IMR-90 (cell line): ENCODE results near the gene OR52B4. TPM values are rescaled to one million over a fixed set of nuclear protein-coding genes. Genes with fewer than 3 reads are reported as not detected.

Experiments used
- ATAC-seq: fragments of 200-7000 bp; cut with Tn5 transposase; 2 replicates; pipeline ENCODE4 v1.9.1; 2020; ENCODE audit warnings: low read depth, mild to moderate bottlenecking, moderate library complexity
- BruUV-seq: library from RNA; stranded (reverse); fragments of 400-500 nt; replicated peaks from 2 replicates; lab custom pipeline; 2021; lab: Mats Ljungman, UMichigan
- CTCF ChIA-PET: fragments of 300-600 bp; formaldehyde crosslinking; extraction: SDS; loops from one replicate; lab custom pipeline; 2021; ENCODE audit warnings: antibody characterized with exemption; lab: Yijun Ruan, JAX
- POLR2A ChIA-PET: fragments of 300-600 bp; sonication (Branson Sonifier 250); formaldehyde crosslinking; loops from one replicate; lab custom pipeline; 2022; ENCODE audit warnings: antibody characterized with exemption; ENCODE audit not compliant: unreplicated experiment; lab: Charles Lee
- DNase-seq: peaks from one replicate; pipeline ENCODE4 v3.0.0; 2013
- H2AFZ ChIP-seq: replicated peaks from 2 replicates; pipeline ENCODE3; 2013; ENCODE audit warnings: low read length, mild to moderate bottlenecking; ENCODE audit not compliant: poor library complexity
- H2AK5ac ChIP-seq: 2 replicates; pipeline ENCODE4 v1.6.1; 2013; ENCODE audit warnings: low read depth, low read length, inconsistent platforms
- H2AK9ac ChIP-seq: replicated peaks from 2 replicates; pipeline ENCODE3; 2013; ENCODE audit warnings: mild to moderate bottlenecking, low read depth, low read length, moderate library complexity; ENCODE audit not compliant: poor library complexity
- H2BK120ac ChIP-seq: 2 replicates; pipeline ENCODE4 v1.6.1; 2013; ENCODE audit warnings: low read depth, low read length, inconsistent platforms
- H2BK15ac ChIP-seq: 3 replicates; pipeline ENCODE4 v1.6.1; 2013; ENCODE audit warnings: low read depth, low read length, inconsistent platforms
- H2BK20ac ChIP-seq: 2 replicates; pipeline ENCODE4 v1.6.1; 2013; ENCODE audit warnings: low read depth, mild to moderate bottlenecking, inconsistent platforms, low read length, moderate library complexity
- H2BK5ac ChIP-seq: 2 replicates; pipeline ENCODE4 v1.6.1; 2013; ENCODE audit warnings: mild to moderate bottlenecking, low read depth, low read length, inconsistent platforms; ENCODE audit not compliant: poor library complexity, severe bottlenecking
- H3K14ac ChIP-seq: replicated peaks from 2 replicates; pipeline ENCODE4 v1.6.1; 2013; ENCODE audit warnings: low read depth, low read length, inconsistent platforms
- H3K18ac ChIP-seq: 2 replicates; pipeline ENCODE4 v1.6.1; 2013; ENCODE audit warnings: low read depth, low read length, control low read depth
- H3K23ac ChIP-seq: 2 replicates; pipeline ENCODE4 v1.6.1; 2013; ENCODE audit warnings: low read depth, low read length, inconsistent platforms
- H3K27ac ChIP-seq: 2 replicates; pipeline ENCODE4 v1.5.1; 2013; ENCODE audit warnings: mild to moderate bottlenecking, control low read depth, low read length; ENCODE audit not compliant: insufficient read depth
- H3K27me3 ChIP-seq: 2 replicates; pipeline ENCODE4 v1.6.1; 2013; ENCODE audit warnings: low read length; ENCODE audit not compliant: control insufficient read depth, insufficient read depth
- H3K36me3 ChIP-seq: 2 replicates; pipeline ENCODE4 v1.6.1; 2013; ENCODE audit warnings: low read length, mixed read lengths; ENCODE audit not compliant: control insufficient read depth, insufficient read depth
- H3K4ac ChIP-seq: 2 replicates; pipeline ENCODE4 v1.6.1; 2013; ENCODE audit warnings: low read depth, low read length, inconsistent platforms
- H3K4me1 ChIP-seq: 2 replicates; pipeline ENCODE4 v1.6.1; 2013; ENCODE audit warnings: low read length, mixed read lengths; ENCODE audit not compliant: control insufficient read depth, insufficient read depth
- H3K4me2 ChIP-seq: 2 replicates; pipeline ENCODE4 v1.6.1; 2013; ENCODE audit warnings: low read depth, mild to moderate bottlenecking, control low read depth, low read length, moderate library complexity
- H3K4me3 ChIP-seq: 2 replicates; pipeline ENCODE4 v1.5.1; 2013; ENCODE audit warnings: low read depth, mild to moderate bottlenecking, control low read depth, low read length, moderate library complexity; ENCODE audit not compliant: insufficient read depth
- H3K56ac ChIP-seq: 2 replicates; pipeline ENCODE4 v1.6.1; 2013; ENCODE audit warnings: low read length, inconsistent platforms; ENCODE audit not compliant: insufficient read depth; ENCODE audit errors: extremely low read depth
- H3K79me1 ChIP-seq, 2 experiments: 2 replicates each; pipeline ENCODE4 v1.6.1; 2013; ENCODE audit warnings: low read length in 2 of 2, inconsistent platforms in 1 of 2, low read depth in 1 of 2
- H3K9ac ChIP-seq: 2 replicates; pipeline ENCODE4 v1.6.1; 2013; ENCODE audit warnings: low read depth, low read length, control low read depth
- H3K9me1 ChIP-seq: 2 replicates; pipeline ENCODE4 v1.6.1; 2013; ENCODE audit warnings: low read length, inconsistent platforms; ENCODE audit not compliant: insufficient read depth
- H3K9me3 ChIP-seq: 2 replicates; pipeline ENCODE4 v1.6.1; 2013; ENCODE audit warnings: low read length; ENCODE audit not compliant: control insufficient read depth, insufficient read depth
- H4K20me1 ChIP-seq: 2 replicates; pipeline ENCODE4 v1.6.1; 2013; ENCODE audit warnings: low read length, inconsistent platforms; ENCODE audit not compliant: insufficient read depth
- H4K5ac ChIP-seq: 2 replicates; pipeline ENCODE4 v1.6.1; 2013; ENCODE audit warnings: mild to moderate bottlenecking, low read depth, low read length, control low read depth
- H4K8ac ChIP-seq, 2 experiments: 2 replicates each; pipeline ENCODE4 v1.6.1; 2013; ENCODE audit warnings: low read depth in 2 of 2, low read length in 2 of 2, control low read depth in 1 of 2, inconsistent platforms in 1 of 2
- H4K91ac ChIP-seq: 2 replicates; pipeline ENCODE4 v1.6.1; 2013; ENCODE audit warnings: low read depth, low read length, inconsistent platforms; ENCODE audit not compliant: insufficient read depth
- BHLHE40 ChIP-seq: fragments of 150-350 bp; IDR thresholded peaks from 2 replicates; pipeline ENCODE4 v1.6.1; 2016; ENCODE audit warnings: mild to moderate bottlenecking, low read depth, low read length
- CEBPB ChIP-seq: IDR thresholded peaks from 2 replicates; pipeline ENCODE4 v1.6.1; 2012; ENCODE audit warnings: low read depth, low read length, improper control_type of control experiment
- CHD1 ChIP-seq: IDR thresholded peaks from 2 replicates; pipeline ENCODE4 v1.6.1; 2012; ENCODE audit warnings: low read depth, low read length, improper control_type of control experiment
- CTCF ChIP-seq: conservative IDR thresholded peaks from 2 replicates; pipeline ENCODE4 v1.5.1; 2012; ENCODE audit warnings: mild to moderate bottlenecking, low read depth, low read length, improper control_type of control experiment
- FOS ChIP-seq: fragments of 150-350 bp; IDR thresholded peaks from 2 replicates; pipeline ENCODE4 v1.6.1; 2016; ENCODE audit warnings: low read depth, low read length
- MAFK ChIP-seq: IDR thresholded peaks from 2 replicates; pipeline ENCODE4 v1.6.1; 2012; ENCODE audit warnings: low read depth, low read length, improper control_type of control experiment
- MAZ ChIP-seq: IDR thresholded peaks from 2 replicates; pipeline ENCODE4 v1.6.1; 2012; ENCODE audit warnings: low read depth, mild to moderate bottlenecking, low read length, improper control_type of control experiment, moderate library complexity, borderline replicate concordance
- MXI1 ChIP-seq: IDR thresholded peaks from 2 replicates; pipeline ENCODE4 v1.6.1; 2012; ENCODE audit warnings: low read depth, mild to moderate bottlenecking, low read length, moderate library complexity, borderline replicate concordance
- NFE2L2 ChIP-seq: fragments of 150-350 bp; IDR thresholded peaks from 2 replicates; pipeline ENCODE4 v1.6.1; 2016; ENCODE audit warnings: low read depth, mild to moderate bottlenecking, low read length
- POLR2A ChIP-seq: IDR thresholded peaks from 2 replicates; pipeline ENCODE4 v1.6.1; 2012; ENCODE audit warnings: mild to moderate bottlenecking, low read depth, low read length
- RAD21 ChIP-seq: IDR thresholded peaks from 2 replicates; pipeline ENCODE4 v1.6.1; 2012; ENCODE audit warnings: low read length, improper control_type of control experiment
- RCOR1 ChIP-seq: IDR thresholded peaks from 2 replicates; pipeline ENCODE4 v1.6.1; 2012; ENCODE audit warnings: mild to moderate bottlenecking, low read length, improper control_type of control experiment; ENCODE audit not compliant: insufficient replicate concordance
- RFX5 ChIP-seq: IDR thresholded peaks from 2 replicates; pipeline ENCODE4 v1.8.0; 2012; ENCODE audit warnings: low read depth, mild to moderate bottlenecking, low read length, moderate library complexity
- SMC3 ChIP-seq: fragments of 150-350 bp; IDR thresholded peaks from 2 replicates; pipeline ENCODE4 v1.6.1; 2016; ENCODE audit warnings: low read depth, mild to moderate bottlenecking, antibody characterized with exemption, low read length, moderate library complexity
- USF2 ChIP-seq: fragments of 150-350 bp; IDR thresholded peaks from 2 replicates; pipeline ENCODE4 v1.6.1; 2017; ENCODE audit warnings: mild to moderate bottlenecking, antibody characterized with exemption, low read length, low read depth
- WGBS, 2 experiments: methylation state at CpG; one replicate each; pipeline versions ENCODE4 v1.1.5 to v1.1.7; 2013; ENCODE audit warnings: missing lambda C conversion rate in 2 of 2; ENCODE audit not compliant: insufficient read length in 1 of 2; ENCODE audit errors: extremely low coverage in 2 of 2; 5-methylcytosine and 5-hydroxymethylcytosine counted together
- dilution Hi-C: fragments of 300-500 bp; cut with HindIII; formaldehyde crosslinking; loops from one replicate; pipeline ENCODE4 v1.14.3; 2018; ENCODE audit warnings: low sequenced_read_pairs; ENCODE audit not compliant: unreplicated experiment
- in situ Hi-C: fragments of 300-500 bp; cut with MboI; formaldehyde crosslinking; loops from 3 replicates; pipeline ENCODE4 v1.14.3; 2019; ENCODE audit warnings: low sequenced_read_pairs, inconsistent platforms, mixed read lengths
- intact Hi-C: fragments of 100-400 bp; cut with micrococcal nuclease; formaldehyde crosslinking; loops from 2 replicates; pipeline ENCODE4 v1.10.0; 2022
- polyA plus RNA-seq, 3 experiments: library from polyadenylated mRNA; depleted of rRNA; stranded (reverse); fragments of >200 nt; gene quantifications; 2 replicates each; pipeline ENCODE4 v1.2.3, GENCODE V29; 2012; ENCODE audit warnings: low replicate concordance in 1 of 3
- total RNA-seq: library from RNA; depleted of rRNA; stranded (reverse); fragments of >200 nt; gene quantifications from 2 replicates; pipeline ENCODE4 v1.2.3, GENCODE V29; 2012
- TF ChIP-seq, protein P1 (sequence below): fragments of 150-350 bp; IDR thresholded peaks from 2 replicates; pipeline ENCODE4 v1.6.1; 2016; ENCODE audit warnings: low read depth, mild to moderate bottlenecking, low read length, moderate library complexity, borderline replicate concordance

The OR52B4 gene
- total and polyA plus RNA-seq, 2 of the 4 experiments (the other 2 are of a cell fraction), result not detected

DNA sequence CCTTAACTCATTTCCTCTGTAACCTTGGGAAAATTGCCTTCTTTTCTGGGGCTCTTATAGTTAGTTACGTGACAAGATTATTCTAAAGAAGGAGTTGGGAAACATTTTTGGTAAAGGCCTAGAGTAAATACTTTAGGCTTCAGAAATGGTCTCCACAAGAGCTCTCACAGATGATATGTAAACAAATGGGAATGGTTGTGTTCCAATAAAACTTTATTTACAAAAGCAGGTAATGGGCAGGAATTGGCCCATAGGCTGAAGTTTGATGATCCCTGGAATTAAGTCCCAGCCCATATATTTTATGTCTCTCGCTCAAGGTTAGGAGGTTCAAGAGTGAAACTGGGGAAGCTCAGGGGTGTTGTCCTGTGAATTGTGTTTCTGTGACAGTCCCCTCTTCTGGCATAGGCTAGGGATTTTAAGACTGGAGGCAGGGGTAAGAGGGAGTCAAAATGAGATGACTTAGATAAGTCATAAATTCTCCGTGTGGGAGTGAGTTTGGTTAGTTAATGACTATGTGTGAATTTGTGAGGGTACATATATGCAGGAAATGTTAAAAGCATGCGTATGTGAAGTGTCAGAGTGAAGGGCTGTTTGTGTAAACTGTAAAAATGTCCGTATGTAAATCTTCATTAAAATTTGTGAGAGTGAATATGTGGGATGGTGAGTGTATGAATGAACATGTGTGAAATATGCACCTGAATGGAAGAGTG lies 7.4 kb upstream of the OR52B4 start:
- in situ Hi-C loops, result no loop called here

More for the DNA sequence above, 7.4 kb upstream of the OR52B4 start:
- intact Hi-C loops, result no loop called here
- dilution Hi-C loops, result no loop called here
- TF ChIP-seq RCOR1, result no peak
- TF ChIP-seq CTCF, result no peak
- TF ChIP-seq, protein P1, sequence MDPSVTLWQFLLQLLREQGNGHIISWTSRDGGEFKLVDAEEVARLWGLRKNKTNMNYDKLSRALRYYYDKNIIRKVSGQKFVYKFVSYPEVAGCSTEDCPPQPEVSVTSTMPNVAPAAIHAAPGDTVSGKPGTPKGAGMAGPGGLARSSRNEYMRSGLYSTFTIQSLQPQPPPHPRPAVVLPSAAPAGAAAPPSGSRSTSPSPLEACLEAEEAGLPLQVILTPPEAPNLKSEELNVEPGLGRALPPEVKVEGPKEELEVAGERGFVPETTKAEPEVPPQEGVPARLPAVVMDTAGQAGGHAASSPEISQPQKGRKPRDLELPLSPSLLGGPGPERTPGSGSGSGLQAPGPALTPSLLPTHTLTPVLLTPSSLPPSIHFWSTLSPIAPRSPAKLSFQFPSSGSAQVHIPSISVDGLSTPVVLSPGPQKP, result no peak
- no peak for TF ChIP-seq BHLHE40
- TF ChIP-seq RFX5, result no peak
- no peak for TF ChIP-seq CEBPB
- TF ChIP-seq MAZ, result no peak
- no peak for TF ChIP-seq USF2
- no peak for TF ChIP-seq NFE2L2
- TF ChIP-seq CHD1, result no peak
- TF ChIP-seq RAD21, result no peak
- no peak for TF ChIP-seq POLR2A
- TF ChIP-seq MXI1, result no peak
- TF ChIP-seq SMC3, result no peak
- no peak for TF ChIP-seq MAFK
- no peak for TF ChIP-seq FOS
- Histone ChIP-seq H3K14ac (no peak overlapping the region), H3K36me3 (no peaks in the 10 kb centered on the region), H4K20me1 (no peaks in the 10 kb centered on the region), H2BK120ac (no peak overlapping the region), H3K4me1 (no peaks in the 10 kb centered on the region), H3K4me2 (no peak overlapping the region), H3K79me1 (no peaks in the 10 kb centered on the region), H4K91ac (no peak overlapping the region), H3K9ac (no peak overlapping the region), H3K4ac (no peak overlapping the region), H3K56ac (no peak overlapping the region), H3K23ac (no peak overlapping the region), H2AFZ (no peak overlapping the region), H4K5ac (no peak overlapping the region), H3K9me3 (no peaks in the 10 kb centered on the region), H3K4me3 (no peak overlapping the region), H2AK9ac (no peak overlapping the region), H3K27ac (no peak overlapping the region), H2BK5ac (no peak overlapping the region), H2BK15ac (no peak overlapping the region), H4K8ac (no peak overlapping the region), H2AK5ac (no peak overlapping the region), H3K18ac (no peak overlapping the region), H3K27me3 (peaks cover 2% of the 10 kb centered on the region; the same call in 1 of the 2 replicates), H3K9me1 (no peaks in the 10 kb centered on the region), H2BK20ac (no peak overlapping the region)
- no peak for DNase-seq
- WGBS, 2 experiments, result 58% methylated on average over 3 of the region's 5 CpGs; no CpG with 5 or more reads in 1 of the 2 experiments
- no TSS peak for BruUV-seq
- ATAC-seq, result no peak
- ChIA-PET POLR2A (no interaction called here), CTCF (interaction anchor here (0.6 kb wide), 1 partner anchor 550 kb away, joined by 4 read pairs; no protein-coding TSS in a partner anchor)
